Gastroesophageal sphincter (tissue), 3 donors: Measurements from ENCODE around the gene NLRP1.

ENCODE experiments used
- CTCF ChIP-seq, 4 experiments: fragments of 200-600 bp in 2 of 4; fragments of 450-650 bp in 2 of 4; sonication (generic) in 1 of 4; IDR thresholded peaks; one replicate each; pipeline ENCODE4 v1.5.1; 2017 to 2019; ENCODE audit warnings: antibody characterized with exemption in 4 of 4, mild to moderate bottlenecking in 2 of 4, moderate library complexity in 2 of 4
- EP300 ChIP-seq: sonication (generic); formaldehyde crosslinking; IDR thresholded peaks from one replicate; pipeline ENCODE4 v1.6.1; 2017; ENCODE audit warnings: antibody characterized with exemption, mild to moderate bottlenecking
- POLR2A ChIP-seq, 2 donors: fragments of 450-650 bp; IDR thresholded peaks; one replicate each; pipeline ENCODE4 v1.6.1; 2017; ENCODE audit warnings: antibody characterized with exemption in 2 of 2, mild to moderate bottlenecking in 2 of 2, moderate library complexity in 1 of 2
- POLR2AphosphoS5 ChIP-seq: sonication (generic); formaldehyde crosslinking; IDR thresholded peaks from one replicate; pipeline ENCODE4 v1.6.1; 2017; ENCODE audit warnings: antibody characterized with exemption

- TF ChIP-seq POLR2A (IDR thresholded peaks at IDR 0.05) = peak; percentile 49 to 64
- TF ChIP-seq CTCF (IDR thresholded peaks at IDR 0.05) = no peak
- TF ChIP-seq POLR2AphosphoS5 = peak; percentile 78
- TF ChIP-seq EP300 = no peak
Measured at GRCh38 chr17:5486206-5487124, 97.8 kb downstream of the NLRP1 start, which contains the start of gene MIS12.
